GM21515 (cell line): ENCODE data around the gene LINS1.
A peak's percentile ranks its signal among the peaks of the same experiment; 100 is the strongest.
"Not testable (repeated sequence)": the region's sequence is repeated elsewhere in the genome, so short reads cannot be mapped to it uniquely, and the experiment has no call there.

ENCODE experiments used
- ATAC-seq: cut with Tn5 transposase; IDR thresholded peaks from one replicate; pipeline ENCODE4 v1.9.1; 2021; ENCODE audit not compliant: unreplicated experiment

The LINS1 gene

GRCh38 chr15:100601617-100602063 is 344 bp downstream of the LINS1 start:
- peak; percentile 14 for ATAC-seq

GRCh38 chr15:100601163-100601562 is 821 bp downstream of the LINS1 start:
- no peak for ATAC-seq

DNA sequence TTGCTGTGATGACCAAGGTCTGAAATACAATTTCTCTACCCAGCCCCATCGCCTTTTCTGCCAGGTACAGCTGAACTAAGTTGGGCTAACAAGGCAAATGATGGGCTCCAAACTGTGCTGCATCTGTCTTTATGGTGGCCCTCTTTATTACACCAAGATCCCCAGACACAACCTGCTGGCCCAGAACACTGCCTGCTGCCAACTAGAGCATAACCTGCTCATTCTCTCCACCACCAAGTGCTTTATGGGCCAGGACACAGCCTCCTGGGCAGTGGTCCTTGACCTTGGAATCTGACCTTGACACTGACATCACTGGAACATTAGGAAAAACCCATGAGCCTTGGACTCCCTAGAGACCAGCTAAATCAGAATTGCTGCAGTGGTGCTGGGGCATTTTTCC is 3.3 kb downstream of the LINS1 start:
- ATAC-seq = no peak

DNA sequence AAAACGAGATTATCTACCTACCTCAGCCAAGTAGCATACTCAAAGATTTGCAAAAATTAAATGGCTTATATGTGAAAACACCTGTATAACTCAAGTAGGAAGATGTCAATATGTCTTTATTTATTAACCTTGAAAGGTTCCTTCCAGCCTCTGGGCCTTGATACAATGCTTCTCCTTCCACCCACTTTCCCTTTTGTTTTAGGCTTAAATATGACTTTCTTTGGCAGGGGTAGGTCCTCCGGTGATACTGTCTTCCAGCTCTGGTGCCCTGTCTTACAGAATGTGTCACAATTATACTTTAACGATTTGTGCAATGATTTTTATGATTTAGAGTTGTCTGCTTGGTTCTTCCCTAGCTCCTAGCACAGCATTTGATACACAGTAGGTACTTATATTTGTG is 4.1 kb downstream of the LINS1 start:
- no peak for ATAC-seq

DNA sequence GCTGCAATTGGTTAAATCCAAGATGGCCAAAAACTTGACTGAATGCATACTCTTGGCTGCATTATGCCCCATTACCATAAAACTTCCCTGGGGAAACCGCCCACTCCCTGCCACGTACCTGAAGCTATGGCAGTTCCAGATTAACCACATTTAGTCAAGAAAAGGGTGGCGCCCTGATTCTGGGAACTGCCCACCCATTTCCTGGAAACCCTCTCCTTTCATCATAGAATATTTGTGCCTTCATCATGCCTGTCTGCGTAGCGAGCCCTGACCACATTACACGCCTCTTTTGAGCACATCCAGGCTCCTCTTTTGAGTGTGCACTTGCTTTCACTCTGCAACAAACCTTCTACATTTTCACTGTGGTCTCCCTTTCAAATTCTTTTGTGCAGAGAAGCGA is 5.2 kb downstream of the LINS1 start:
- ATAC-seq = peak; percentile 69

- no peak for ATAC-seq
Measured at GRCh38 chr15:100595964-100596363, 6.0 kb downstream of the LINS1 start.

GRCh38 chr15:100593431-100593830 is 8.6 kb downstream of the LINS1 start:
- no peak for ATAC-seq

DNA sequence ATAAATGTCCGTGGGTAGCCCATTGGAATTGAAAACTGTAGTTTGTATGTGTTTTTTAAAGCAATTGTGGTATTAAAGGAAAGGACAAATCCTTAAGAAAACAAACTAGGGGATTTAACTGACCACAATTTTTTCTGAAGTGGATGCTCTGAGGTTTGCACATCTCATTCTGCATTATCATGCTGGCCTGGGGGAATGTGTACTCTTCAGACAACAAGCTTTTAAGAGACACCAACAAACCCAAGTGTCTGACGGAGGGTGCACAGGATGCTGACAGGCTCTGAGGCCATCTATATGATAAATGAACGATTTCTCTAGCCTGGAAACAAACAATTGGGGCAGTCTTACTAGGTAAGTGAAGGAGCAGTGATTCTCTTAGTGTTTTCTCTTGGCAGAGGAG is 9.1 kb downstream of the LINS1 start:
- ATAC-seq = no peak

- ATAC-seq = no peak
Measured at GRCh38 chr15:100591835-100592234, 10.1 kb downstream of the LINS1 start.

DNA sequence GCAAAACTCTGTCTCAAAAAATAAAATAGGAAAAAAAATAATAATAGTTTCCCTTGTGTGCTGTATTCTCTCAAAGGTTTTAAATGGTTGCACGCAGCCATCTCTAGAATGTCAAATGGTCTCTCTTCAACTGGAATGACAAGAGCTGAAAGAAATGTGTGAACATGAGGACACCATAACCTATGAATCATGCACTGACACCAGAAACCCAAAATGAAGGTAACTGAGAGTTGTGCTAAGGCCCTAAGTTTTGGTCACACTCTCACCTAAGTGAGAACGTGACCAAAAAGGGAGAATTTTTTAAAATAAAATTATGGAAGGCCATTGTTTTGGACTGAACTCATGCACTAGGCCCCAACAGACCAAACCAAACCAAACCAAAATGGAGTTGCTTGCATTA is 10.8 kb downstream of the LINS1 start:
- not testable (repeated sequence) for ATAC-seq

DNA sequence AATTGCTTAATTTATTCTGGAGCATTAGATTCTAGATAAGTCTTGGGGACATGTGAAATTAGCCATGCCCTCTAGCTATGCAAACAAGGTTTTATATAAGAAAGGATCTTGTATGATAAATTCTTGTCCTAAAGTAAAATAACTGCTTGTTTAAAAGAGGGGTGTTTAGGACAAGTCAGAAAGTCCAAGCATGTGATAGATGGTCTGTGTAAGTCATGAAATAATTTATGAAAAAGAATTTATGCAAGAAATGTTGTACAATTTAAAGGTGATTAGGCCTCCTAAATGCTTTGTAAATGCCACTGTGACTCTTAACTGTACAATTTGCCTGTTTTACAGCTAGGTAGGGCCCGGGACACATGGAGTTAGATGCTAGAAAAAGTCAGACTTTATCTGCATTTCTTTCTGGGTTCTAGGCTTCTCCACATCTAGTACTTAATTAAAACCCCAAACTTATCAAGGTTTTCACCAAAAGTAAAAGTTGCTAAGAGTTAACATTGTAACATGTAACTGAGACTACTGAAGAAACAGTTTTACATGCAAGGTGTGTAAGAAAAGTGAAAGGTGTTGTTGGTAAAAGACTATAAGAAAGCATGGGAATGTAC is 13.2 kb downstream of the LINS1 start:
- no peak for ATAC-seq

- ATAC-seq = no peak
Measured at GRCh38 chr15:100580414-100580813, 21.6 kb downstream of the LINS1 start.

DNA sequence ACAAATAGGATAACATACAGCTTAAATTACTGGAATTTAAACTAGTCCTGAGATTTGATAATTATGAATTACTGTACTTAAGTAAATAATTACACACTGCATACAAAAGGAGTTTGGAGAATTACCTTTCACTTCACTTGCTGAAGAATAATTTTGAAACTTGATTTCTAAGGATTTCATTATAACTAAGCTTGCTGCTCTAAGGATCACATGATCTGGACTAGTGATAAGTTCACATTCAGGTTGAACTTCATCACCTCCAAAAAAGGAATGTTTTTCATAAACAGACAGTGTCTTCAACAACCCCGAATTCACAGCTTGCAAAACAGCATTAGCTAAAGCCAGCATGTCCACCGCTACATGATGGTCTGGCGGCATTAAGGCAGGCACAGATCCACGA is 28.5 kb downstream of the LINS1 start:
- ATAC-seq = no peak

- ATAC-seq = no peak
Measured at GRCh38 chr15:100572362-100572983, 29.5 kb downstream of the LINS1 start.

DNA sequence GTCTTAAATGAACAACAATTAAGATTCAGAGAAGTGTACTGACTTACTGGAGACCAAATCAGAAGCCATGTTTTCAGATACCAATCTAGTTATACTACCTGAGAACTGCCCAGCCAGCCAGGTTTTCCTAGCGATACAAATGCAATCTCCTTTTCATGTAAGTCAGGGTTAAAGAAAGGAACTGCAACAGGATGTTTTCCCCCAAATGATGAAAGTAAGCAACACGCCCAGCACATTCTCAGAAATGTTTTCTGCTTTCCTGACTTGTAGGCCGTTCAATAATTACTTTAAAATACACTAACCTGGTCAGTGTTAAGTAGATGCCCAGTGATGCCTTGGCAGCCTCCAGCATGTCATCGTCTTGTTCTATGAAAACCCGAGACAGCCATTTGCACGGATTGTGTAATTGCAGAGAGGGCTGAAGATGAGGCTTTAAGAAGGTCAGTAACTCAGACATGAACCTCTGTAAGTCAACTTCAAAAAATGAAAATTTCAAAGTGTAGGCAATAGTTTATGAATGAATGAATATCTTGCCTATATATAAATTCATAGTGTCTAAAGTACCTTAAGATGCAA is 30.3 kb downstream of the LINS1 start:
- no peak for ATAC-seq

DNA sequence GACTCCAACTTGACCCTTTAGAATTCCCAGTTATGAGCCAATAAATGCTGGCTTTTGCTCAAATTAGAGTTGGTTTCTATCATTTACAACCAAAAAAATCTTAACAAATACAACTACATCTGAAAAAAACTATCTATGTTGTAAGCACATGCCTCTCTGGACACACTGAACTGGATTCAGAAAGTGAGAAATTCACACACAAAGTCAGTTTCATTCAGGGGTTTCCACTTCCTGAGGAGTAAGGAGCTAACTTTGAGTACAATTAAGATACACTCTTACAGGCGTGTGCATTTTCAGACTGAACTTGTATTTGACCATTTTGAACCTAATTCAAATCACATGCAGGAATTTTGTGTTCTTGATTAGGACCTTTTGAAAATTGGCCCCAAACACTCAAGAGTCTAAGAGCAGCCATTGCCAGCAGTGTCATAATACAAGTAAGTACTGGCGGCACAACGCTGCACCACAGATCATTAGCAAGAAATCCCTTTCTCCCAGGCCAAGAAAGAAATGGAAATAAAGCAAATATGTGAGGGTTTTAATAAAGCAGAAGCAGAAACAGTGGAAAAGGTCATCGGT is 31.2 kb downstream of the LINS1 start:
- peak; percentile 80 for ATAC-seq

- peak; percentile 20 for ATAC-seq
Measured at GRCh38 chr15:100570275-100570674, 31.7 kb downstream of the LINS1 start.

GRCh38 chr15:100569391-100569790 is 32.6 kb downstream of the LINS1 start:
- no peak for ATAC-seq

DNA sequence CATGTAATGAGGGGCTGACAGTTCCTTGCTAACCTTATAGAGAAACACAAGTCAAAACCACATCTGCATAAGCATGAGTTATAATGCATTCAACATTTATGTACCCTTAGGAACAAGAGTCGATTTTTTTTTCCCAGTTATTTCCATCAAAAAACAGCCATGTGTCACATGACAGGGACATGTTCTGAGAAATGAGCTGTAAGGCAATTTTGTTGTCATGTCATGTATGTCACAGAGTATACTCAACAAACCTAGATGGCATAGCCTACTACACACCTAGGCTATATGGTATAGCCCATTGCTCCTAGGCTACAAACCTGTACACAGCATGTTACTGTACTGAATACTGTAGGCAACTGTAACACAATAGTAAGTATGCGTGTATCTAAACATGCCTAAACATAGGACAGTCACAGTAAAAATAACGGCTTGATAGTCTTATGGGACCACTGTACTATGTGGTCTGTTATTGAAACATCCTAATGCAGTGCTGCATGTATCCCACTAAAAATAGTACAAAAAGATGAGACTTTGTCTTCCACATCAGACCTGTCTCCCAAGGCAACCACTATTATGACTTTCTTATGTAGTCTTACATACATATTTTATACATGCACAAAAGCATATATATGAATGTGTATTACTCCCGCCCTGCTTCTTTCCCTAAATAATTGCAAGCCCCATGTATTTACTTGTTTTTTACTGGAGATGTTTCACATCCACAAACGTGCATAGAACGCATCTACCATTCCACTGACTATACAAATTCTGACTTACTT is 34.9 kb downstream of the LINS1 start:
- no peak for ATAC-seq

- ATAC-seq = no peak
Measured at GRCh38 chr15:100565591-100565990, 36.4 kb downstream of the LINS1 start.

- ATAC-seq = no peak
Measured at GRCh38 chr15:100560323-100560722, 41.7 kb downstream of the LINS1 start.

DNA sequence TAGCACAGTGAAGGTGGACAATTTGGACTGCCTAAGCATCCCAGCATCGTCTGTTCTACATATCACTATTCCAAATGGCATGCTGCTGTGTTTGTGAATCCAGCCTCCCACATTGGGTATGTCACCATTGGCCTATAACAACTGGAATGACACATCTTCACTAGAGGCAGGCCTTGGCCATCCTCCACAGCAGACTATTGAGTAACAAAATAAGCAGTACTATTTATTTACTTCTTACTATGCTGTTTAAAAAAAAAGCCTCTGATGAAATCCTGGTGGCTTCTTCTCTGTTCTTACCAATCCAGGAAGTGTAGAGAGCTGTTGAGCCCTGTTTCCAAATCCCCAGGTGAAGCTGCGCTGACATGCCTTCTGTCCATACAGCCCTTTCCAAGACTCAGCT is 42.7 kb downstream of the LINS1 start:
- ATAC-seq = no peak
